ENCODE results near the gene REEP1.

DNA sequence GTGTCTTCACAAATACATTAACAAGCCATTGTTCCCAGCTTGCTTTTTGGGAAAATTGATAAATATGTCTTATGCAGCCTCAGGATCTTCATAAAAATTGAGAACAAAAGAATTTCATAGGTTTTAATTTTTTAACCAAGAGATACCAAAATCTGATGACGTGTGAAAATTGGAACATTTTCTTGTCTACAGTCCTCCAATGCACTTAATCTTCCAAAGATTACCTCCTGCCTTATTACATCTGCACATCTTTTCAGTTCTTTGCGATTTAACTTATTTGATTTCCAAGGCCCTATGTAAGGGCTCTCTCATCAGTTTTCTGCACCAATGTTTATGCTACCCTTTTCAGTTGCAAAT, 135.1 kb downstream of the REEP1 start:
- TF ChIP-seq, protein P1, sequence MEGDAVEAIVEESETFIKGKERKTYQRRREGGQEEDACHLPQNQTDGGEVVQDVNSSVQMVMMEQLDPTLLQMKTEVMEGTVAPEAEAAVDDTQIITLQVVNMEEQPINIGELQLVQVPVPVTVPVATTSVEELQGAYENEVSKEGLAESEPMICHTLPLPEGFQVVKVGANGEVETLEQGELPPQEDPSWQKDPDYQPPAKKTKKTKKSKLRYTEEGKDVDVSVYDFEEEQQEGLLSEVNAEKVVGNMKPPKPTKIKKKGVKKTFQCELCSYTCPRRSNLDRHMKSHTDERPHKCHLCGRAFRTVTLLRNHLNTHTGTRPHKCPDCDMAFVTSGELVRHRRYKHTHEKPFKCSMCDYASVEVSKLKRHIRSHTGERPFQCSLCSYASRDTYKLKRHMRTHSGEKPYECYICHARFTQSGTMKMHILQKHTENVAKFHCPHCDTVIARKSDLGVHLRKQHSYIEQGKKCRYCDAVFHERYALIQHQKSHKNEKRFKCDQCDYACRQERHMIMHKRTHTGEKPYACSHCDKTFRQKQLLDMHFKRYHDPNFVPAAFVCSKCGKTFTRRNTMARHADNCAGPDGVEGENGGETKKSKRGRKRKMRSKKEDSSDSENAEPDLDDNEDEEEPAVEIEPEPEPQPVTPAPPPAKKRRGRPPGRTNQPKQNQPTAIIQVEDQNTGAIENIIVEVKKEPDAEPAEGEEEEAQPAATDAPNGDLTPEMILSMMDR (IDR thresholded peaks at IDR 0.05; ENCODE audit: low read length) = no peak
- TF ChIP-seq EZH2 (IDR thresholded peaks at IDR 0.05; ENCODE audit: borderline replicate concordance, low read length) = no peak
